Parathyroid adenoma (tissue), 2 donors: Measurements from ENCODE around the gene SPX.

Experiments used
- H2AFZ ChIP-seq: fragments of 300-600 bp; sonication (generic); one replicate; pipeline ENCODE4 v1.7.0; 2017; ENCODE audit warnings: antibody characterized with exemption, mild to moderate bottlenecking
- H3K27ac ChIP-seq: fragments of 300-600 bp; sonication (generic); one replicate; pipeline ENCODE4 v1.7.0; 2017
- H3K27me3 ChIP-seq: fragments of 300-600 bp; sonication (generic); one replicate; pipeline ENCODE4 v1.7.0; 2017; ENCODE audit warnings: low read length; ENCODE audit not compliant: control insufficient read depth, insufficient read depth
- H3K36me3 ChIP-seq: fragments of 300-600 bp; sonication (generic); one replicate; pipeline ENCODE4 v1.7.0; 2017; ENCODE audit warnings: low read length; ENCODE audit not compliant: control insufficient read depth, insufficient read depth
- H3K4me1 ChIP-seq: fragments of 300-600 bp; sonication (generic); one replicate; pipeline ENCODE4 v1.7.0; 2017; ENCODE audit warnings: control low read depth
- H3K4me2 ChIP-seq: fragments of 300-600 bp; sonication (generic); one replicate; pipeline ENCODE4 v1.7.0; 2017; ENCODE audit warnings: low read length
- H3K4me3 ChIP-seq: fragments of 300-600 bp; sonication (generic); one replicate; pipeline ENCODE4 v1.7.0; 2017; ENCODE audit warnings: low read depth, low read length
- H3K79me2 ChIP-seq: fragments of 300-600 bp; sonication (generic); one replicate; pipeline ENCODE4 v1.7.0; 2017; ENCODE audit warnings: control low read depth
- H3K9ac ChIP-seq: fragments of 300-600 bp; sonication (generic); one replicate; pipeline ENCODE4 v1.7.0; 2017; ENCODE audit warnings: mild to moderate bottlenecking
- H3K9me3 ChIP-seq: fragments of 300-600 bp; sonication (generic); one replicate; pipeline ENCODE4 v1.7.0; 2017; ENCODE audit warnings: low read length; ENCODE audit not compliant: control insufficient read depth
- CTCF ChIP-seq: fragments of 300-600 bp; sonication (generic); IDR thresholded peaks from one replicate; pipeline ENCODE4 v1.7.0; 2017; ENCODE audit warnings: antibody characterized with exemption, mild to moderate bottlenecking
- donor health status: primary hyperparathyroidism.

The SPX gene

GRCh38 chr12:21546716-21547115 lies 20.6 kb downstream of the SPX start:
- no peak overlapping the region for H3K27ac ChIP-seq
- no peaks in the 10 kb centered on the region for H3K36me3 ChIP-seq
- H3K9me3 ChIP-seq = no peaks in the 10 kb centered on the region
- no peak overlapping the region for H3K9ac ChIP-seq
- no peaks in the 10 kb centered on the region for H3K79me2 ChIP-seq
- no peaks in the 10 kb centered on the region for H3K4me1 ChIP-seq
- no peak overlapping the region for H3K4me3 ChIP-seq
- no peaks in the 10 kb centered on the region for H3K27me3 ChIP-seq
- H2AFZ ChIP-seq = no peak overlapping the region
- no peak overlapping the region for H3K4me2 ChIP-seq
- TF ChIP-seq CTCF = no peak

- Histone ChIP-seq H2AFZ (no peak overlapping the region), H3K4me3 (no peak overlapping the region), H3K4me1 (no peaks in the 10 kb centered on the region), H3K4me2 (no peak overlapping the region), H3K79me2 (no peaks in the 10 kb centered on the region), H3K9ac (no peak overlapping the region), H3K27me3 (no peaks in the 10 kb centered on the region), H3K27ac (no peak overlapping the region), H3K9me3 (no peaks in the 10 kb centered on the region), H3K36me3 (no peaks in the 10 kb centered on the region)
- no peak for TF ChIP-seq CTCF
Observed at GRCh38 chr12:21547437-21547836, 21.3 kb downstream of the SPX start.

- Histone ChIP-seq H3K4me1 (no peaks in the 10 kb centered on the region), H3K4me2 (no peak overlapping the region), H3K36me3 (no peaks in the 10 kb centered on the region), H3K27me3 (no peaks in the 10 kb centered on the region), H3K9ac (no peak overlapping the region), H3K79me2 (no peaks in the 10 kb centered on the region), H2AFZ (no peak overlapping the region), H3K27ac (no peak overlapping the region), H3K4me3 (no peak overlapping the region), H3K9me3 (no peaks in the 10 kb centered on the region)
- TF ChIP-seq CTCF = no peak
Observed at GRCh38 chr12:21551841-21552465, 25.9 kb downstream of the SPX start.

GRCh38 chr12:21552635-21553328 lies 26.7 kb downstream of the SPX start:
- H3K27me3 ChIP-seq = no peaks in the 10 kb centered on the region
- no peak overlapping the region for H3K4me2 ChIP-seq
- H3K36me3 ChIP-seq = no peaks in the 10 kb centered on the region
- no peak overlapping the region for H3K27ac ChIP-seq
- no peaks in the 10 kb centered on the region for H3K9me3 ChIP-seq
- H3K4me1 ChIP-seq = no peaks in the 10 kb centered on the region
- no peak for TF ChIP-seq CTCF
- H3K4me3 ChIP-seq = no peak overlapping the region
- no peak overlapping the region for H3K9ac ChIP-seq
- H2AFZ ChIP-seq = no peak overlapping the region
- no peaks in the 10 kb centered on the region for H3K79me2 ChIP-seq

- H2AFZ ChIP-seq = no peak overlapping the region
- H3K27me3 ChIP-seq = no peaks in the 10 kb centered on the region
- H3K4me2 ChIP-seq = no peak overlapping the region
- no peaks in the 10 kb centered on the region for H3K9me3 ChIP-seq
- H3K4me1 ChIP-seq = no peaks in the 10 kb centered on the region
- no peak for TF ChIP-seq CTCF
- H3K4me3 ChIP-seq = no peak overlapping the region
- no peak overlapping the region for H3K27ac ChIP-seq
- H3K9ac ChIP-seq = no peak overlapping the region
- H3K36me3 ChIP-seq = no peaks in the 10 kb centered on the region
- H3K79me2 ChIP-seq = no peaks in the 10 kb centered on the region
Observed at GRCh38 chr12:21553329-21553675, 27.2 kb downstream of the SPX start.
